OCI-LY7 (cell line): ENCODE data around the gene SLC35A1. TPM values are rescaled to one million over a fixed set of nuclear protein-coding genes. Genes with fewer than 3 reads are reported as not detected.

Experiments
- BruUV-seq: library from RNA; stranded (reverse); fragments of 400-500 nt; replicated peaks from 2 replicates; lab custom pipeline; 2021; lab: Mats Ljungman, UMichigan
- CTCF ChIA-PET: fragments of 300-600 bp; sonication (Branson Sonifier 250); formaldehyde crosslinking; loops from one replicate; lab custom pipeline; 2022; ENCODE audit warnings: antibody characterized with exemption; ENCODE audit not compliant: unreplicated experiment; lab: Charles Lee
- POLR2A ChIA-PET: fragments of 300-600 bp; sonication (Branson Sonifier 250); formaldehyde crosslinking; loops from one replicate; lab custom pipeline; 2022; ENCODE audit warnings: antibody characterized with exemption; lab: Charles Lee
- DNase-seq: peaks from one replicate; pipeline ENCODE4 v3.0.0-alpha.2; 2015; ENCODE audit warnings: low spot score
- H2AFZ ChIP-seq: fragments of 200-600 bp; sonication (generic), shearing (Covaris generic); 2 replicates; pipeline ENCODE4 v1.6.1; 2014; ENCODE audit warnings: mild to moderate bottlenecking, antibody characterized with exemption, low read length, moderate library complexity
- H3K27ac ChIP-seq: fragments of 200-600 bp; sonication (generic); 2 replicates; pipeline ENCODE4 v1.5.1; 2014; ENCODE audit warnings: mixed run types, low read depth, mild to moderate bottlenecking, moderate library complexity, low read length, inconsistent platforms; ENCODE audit not compliant: poor library complexity, severe bottlenecking
- H3K36me3 ChIP-seq: fragments of 200-600 bp; sonication (generic); 2 replicates; pipeline ENCODE4 v1.6.1; 2014; ENCODE audit warnings: mild to moderate bottlenecking, antibody characterized with exemption, low read length, moderate library complexity, mixed read lengths; ENCODE audit not compliant: insufficient read depth
- H3K4me1 ChIP-seq: fragments of 200-600 bp; sonication (generic); 2 replicates; pipeline ENCODE4 v1.5.1; 2014; ENCODE audit warnings: mild to moderate bottlenecking, low read length; ENCODE audit not compliant: insufficient read depth, poor library complexity, severe bottlenecking
- H3K4me2 ChIP-seq: fragments of 200-600 bp; sonication (generic); 2 replicates; pipeline ENCODE4 v1.6.1; 2014; ENCODE audit warnings: mild to moderate bottlenecking, low read length
- H3K4me3 ChIP-seq: fragments of 200-600 bp; sonication (generic); 2 replicates; pipeline ENCODE4 v1.5.1; 2014; ENCODE audit warnings: mild to moderate bottlenecking, low read depth, low read length; ENCODE audit not compliant: poor library complexity, severe bottlenecking
- H3K79me2 ChIP-seq: fragments of 200-600 bp; sonication (generic); 2 replicates; pipeline ENCODE4 v1.6.1; 2016; ENCODE audit warnings: low read depth, mild to moderate bottlenecking, low read length, moderate library complexity, mixed read lengths; ENCODE audit not compliant: insufficient read depth
- H3K9me2 ChIP-seq: fragments of 200-600 bp; sonication (generic); 2 replicates; pipeline ENCODE4 v1.6.1; 2016; ENCODE audit warnings: mild to moderate bottlenecking, low read length, mixed read lengths; ENCODE audit not compliant: insufficient read depth
- H3K9me3 ChIP-seq: fragments of 200-600 bp; sonication (generic); 2 replicates; pipeline ENCODE4 v1.6.1; 2014; ENCODE audit warnings: mild to moderate bottlenecking, mixed run types, low read length, mixed read lengths
- H4K20me1 ChIP-seq: fragments of 200-600 bp; sonication (generic); 2 replicates; pipeline ENCODE4 v1.6.1; 2014; ENCODE audit warnings: mild to moderate bottlenecking, antibody characterized with exemption, low read length, moderate library complexity, mixed read lengths; ENCODE audit not compliant: insufficient read depth
- CTCF ChIP-seq: fragments of 200-600 bp; sonication (generic); conservative IDR thresholded peaks from 2 replicates; pipeline ENCODE4 v1.5.1; 2014; ENCODE audit warnings: mild to moderate bottlenecking, antibody characterized with exemption, low read length, moderate library complexity, mixed read lengths
- EZH2phosphoT487 ChIP-seq: fragments of 200-600 bp; sonication (generic); IDR thresholded peaks from 2 replicates; pipeline ENCODE4 v1.6.1; 2018; ENCODE audit warnings: low read depth, borderline replicate concordance, mild to moderate bottlenecking, mixed run types, antibody characterized with exemption, low read length, moderate library complexity, mixed read lengths
- intact Hi-C: fragments of 100-400 bp; cut with micrococcal nuclease; formaldehyde crosslinking; loops from one replicate; pipeline ENCODE4 v1.10.0; 2022; ENCODE audit not compliant: unreplicated experiment
- total RNA-seq, 2 experiments: library from RNA; depleted of rRNA in 1 of 2; stranded (reverse); fragments of >200 nt in 1 of 2; shearing (Covaris generic) in 1 of 2; gene quantifications; 2 replicates each; pipeline ENCODE4 v1.2.3, GENCODE V29; 2014 to 2022

Gene SLC35A1
- total RNA-seq, 2 experiments from 2014 or later, result 17.0 to 22.4 TPM

GRCh38 chr6:87539554-87539953 lies 66.8 kb downstream of the SLC35A1 start:
- no peak for TF ChIP-seq EZH2phosphoT487
- no peak for TF ChIP-seq CTCF
- Histone ChIP-seq H3K9me3 (peaks cover 20% of the 10 kb centered on the region), H3K27ac (no peak overlapping the region), H4K20me1 (no peaks in the 10 kb centered on the region), H3K4me3 (no peak overlapping the region), H3K9me2 (no peaks in the 10 kb centered on the region), H3K36me3 (peaks cover 64% of the 10 kb centered on the region), H3K4me2 (no peak overlapping the region), H2AFZ (no peak overlapping the region), H3K4me1 (no peaks in the 10 kb centered on the region), H3K79me2 (no peaks in the 10 kb centered on the region)
- intact Hi-C loops, result no loop called here
- no TSS peak for BruUV-seq
- POLR2A ChIA-PET, result no interaction called here
- CTCF ChIA-PET, result no interaction called here
- DNase-seq, result no peak

- H3K9me3 ChIP-seq, result peaks cover 20% of the 10 kb centered on the region
- no peaks in the 10 kb centered on the region for H4K20me1 ChIP-seq
- H3K4me2 ChIP-seq, result no peak overlapping the region
- H3K79me2 ChIP-seq, result no peaks in the 10 kb centered on the region
- no peak overlapping the region for H3K4me3 ChIP-seq
- ChIA-PET CTCF (no interaction called here), POLR2A (no interaction called here)
- intact Hi-C loops, result no loop called here
- no peak for DNase-seq
- no TSS peak for BruUV-seq
- no peak overlapping the region for H2AFZ ChIP-seq
- H3K27ac ChIP-seq, result no peak overlapping the region
- H3K9me2 ChIP-seq, result no peaks in the 10 kb centered on the region
- peaks cover 72% of the 10 kb centered on the region for H3K36me3 ChIP-seq
- TF ChIP-seq CTCF (no peak), EZH2phosphoT487 (no peak)
- no peaks in the 10 kb centered on the region for H3K4me1 ChIP-seq
Observed at GRCh38 chr6:87540539-87540938, 67.8 kb downstream of the SLC35A1 start.

GRCh38 chr6:87541041-87541440 lies 68.3 kb downstream of the SLC35A1 start:
- TF ChIP-seq CTCF, result no peak
- TF ChIP-seq EZH2phosphoT487, result no peak

More at GRCh38 chr6:87541041-87541440, 68.3 kb downstream of the SLC35A1 start:
- Histone ChIP-seq H3K9me2 (no peaks in the 10 kb centered on the region), H3K4me1 (no peaks in the 10 kb centered on the region), H3K9me3 (peaks cover 20% of the 10 kb centered on the region), H3K79me2 (no peaks in the 10 kb centered on the region), H3K4me2 (no peak overlapping the region), H3K4me3 (no peak overlapping the region), H3K36me3 (peaks cover 76% of the 10 kb centered on the region), H3K27ac (no peak overlapping the region), H2AFZ (no peak overlapping the region), H4K20me1 (no peaks in the 10 kb centered on the region)
- POLR2A ChIA-PET, result interaction anchor here (0.6 to 1.4 kb wide), 2 partner anchors 111 to 463 kb away, joined by 3 to 4 read pairs; no protein-coding TSS in a partner anchor
- CTCF ChIA-PET, result no interaction called here
- no peak for DNase-seq
- no TSS peak for BruUV-seq
- intact Hi-C loops, result no loop called here
